K562 (cell line): ENCODE measurements around the gene TARBP2. TPM values are rescaled to one million over a fixed set of nuclear protein-coding genes. Genes with fewer than 3 reads are reported as not detected.

Source experiments
- ATAC-seq: fragments of 200-7000 bp; cut with Tn5 transposase; 3 replicates; pipeline ENCODE4 v1.9.1; 2020; ENCODE audit warnings: moderate library complexity
- BruUV-seq: library from RNA; stranded (reverse); fragments of 400-500 nt; replicated peaks from 2 replicates; lab custom pipeline; 2021; lab: Mats Ljungman, UMichigan
- CTCF ChIA-PET: fragments of 300-600 bp; formaldehyde crosslinking; extraction: SDS; loops from one replicate; lab custom pipeline; 2021; ENCODE audit warnings: low intra/inter-chr PET ratio; lab: Yijun Ruan, JAX
- POLR2A ChIA-PET: fragments of 300-600, 350-650 bp; sonication (Branson Sonifier 250); formaldehyde crosslinking; extraction: SDS; loops from one replicate; lab custom pipeline; 2021; ENCODE audit warnings: antibody characterized with exemption, inconsistent platforms; lab: Yijun Ruan, JAX
- DNase-seq, 4 experiments: peaks; one replicate each; pipeline versions ENCODE4 v3.0.0 to v3.0.0-alpha.2; 2011 to 2018; ENCODE audit warnings: low spot score in 3 of 4, mixed read lengths in 3 of 4; ENCODE audit errors: extremely low read depth in 1 of 4
- FAIRE-seq: peaks from 2 replicates; lab custom pipeline; 2011; peaks lifted over from hg19 to GRCh38; lab: Jason Lieb, UNC
- H2AFZ ChIP-seq: 2 replicates; pipeline ENCODE4 v1.6.0; 2011; ENCODE audit warnings: low read depth, low read length, control low read depth, inconsistent platforms
- H3K27ac ChIP-seq: fragments of 200-600 bp; 3 replicates; pipeline ENCODE4 v1.8.0; 2011; ENCODE audit warnings: low read depth, mild to moderate bottlenecking, control low read depth, inconsistent platforms, low read length, moderate library complexity, mixed read lengths; ENCODE audit errors: extremely low read depth
- H3K27me3 ChIP-seq, 2 experiments: fragments of 300-600 bp in 1 of 2; 2 replicates in 1 of 2; 3 replicates in 1 of 2; pipeline versions ENCODE4 v1.6.0 to v1.8.0; 2011; ENCODE audit warnings: inconsistent platforms in 2 of 2, low read length in 2 of 2, mild to moderate bottlenecking in 1 of 2, mixed read lengths in 1 of 2, moderate library complexity in 1 of 2; ENCODE audit not compliant: control insufficient read depth in 2 of 2, insufficient read depth in 2 of 2
- H3K36me3 ChIP-seq: fragments of 300-600 bp; 3 replicates; pipeline ENCODE4 v1.8.0; 2011; ENCODE audit warnings: mild to moderate bottlenecking, low read length, inconsistent platforms; ENCODE audit not compliant: control insufficient read depth, insufficient read depth
- H3K4me1 ChIP-seq, 2 experiments: fragments of 200-600 bp in 1 of 2; replicated peaks in 1 of 2; 2 replicates in 1 of 2; 3 replicates in 1 of 2; pipeline versions ENCODE4 v1.5.1 to v1.8.0; 2011; ENCODE audit warnings: inconsistent platforms in 2 of 2, low read length in 2 of 2, mild to moderate bottlenecking in 1 of 2, mixed read lengths in 1 of 2, moderate library complexity in 1 of 2; ENCODE audit not compliant: control insufficient read depth in 2 of 2, insufficient read depth in 2 of 2
- H3K4me2 ChIP-seq: 2 replicates; pipeline ENCODE4 v1.6.1; 2011; ENCODE audit warnings: low read length, control low read depth, inconsistent platforms, mixed read lengths; ENCODE audit not compliant: insufficient read depth
- H3K4me3 ChIP-seq: fragments of 200-600 bp; sonication (generic), shearing (Covaris generic); 2 replicates; pipeline ENCODE4 v1.5.1; 2016; ENCODE audit warnings: control low read depth, inconsistent platforms
- H3K79me2 ChIP-seq: fragments of 200-600 bp; 3 replicates; pipeline ENCODE4 v1.8.0; 2011; ENCODE audit warnings: low read length, inconsistent platforms; ENCODE audit not compliant: control insufficient read depth, insufficient read depth
- H3K9ac ChIP-seq, 2 experiments: 2 replicates each; pipeline versions ENCODE4 v1.6.0 to v1.6.1; 2011; ENCODE audit warnings: low read depth in 2 of 2, low read length in 2 of 2, control low read depth in 1 of 2, inconsistent platforms in 1 of 2, mild to moderate bottlenecking in 1 of 2, mixed read lengths in 1 of 2; ENCODE audit not compliant: insufficient read depth in 1 of 2
- H3K9me1 ChIP-seq: one replicate; pipeline ENCODE4 v1.6.0; 2011; ENCODE audit warnings: inconsistent platforms, mild to moderate bottlenecking, low read length, moderate library complexity; ENCODE audit not compliant: control insufficient read depth, insufficient read depth
- H3K9me3 ChIP-seq: replicated peaks from 2 replicates; pipeline ENCODE4 v1.5.1; 2011; ENCODE audit warnings: low read depth, low read length, inconsistent platforms; ENCODE audit not compliant: control insufficient read depth, insufficient read depth
- H4K20me1 ChIP-seq: replicated peaks from 2 replicates; pipeline ENCODE4 v1.6.1; 2011; ENCODE audit warnings: low read length, inconsistent platforms, mixed read lengths; ENCODE audit not compliant: control insufficient read depth, insufficient read depth
- ADNP ChIP-seq: fragments of 200-800 bp; sonication (Bioruptor generic); IDR thresholded peaks from 2 replicates; pipeline ENCODE4 v1.6.1; 2016; ENCODE audit warnings: missing genetic modification characterization, missing compliant biosample characterization
- SIRT6 ChIP-seq: IDR thresholded peaks from one replicate; pipeline ENCODE4 v1.6.1; 2012; ENCODE audit warnings: low read depth, mild to moderate bottlenecking, control low read depth, inconsistent platforms, low read length, moderate library complexity
- SIX5 ChIP-seq, 2 experiments: IDR thresholded peaks; 2 replicates each; pipeline ENCODE4 v1.6.1; 2011; ENCODE audit warnings: low read length in 2 of 2, borderline replicate concordance in 1 of 2, low read depth in 1 of 2, mild to moderate bottlenecking in 1 of 2, moderate library complexity in 1 of 2; ENCODE audit not compliant: insufficient read depth in 1 of 2
- WGBS: fragments of 100-300 bp; shearing (Covaris generic); methylation state at CpG from one replicate; pipeline ENCODE4 v1.1.6; 2016; ENCODE audit warnings: low coverage, mixed read lengths; ENCODE audit not compliant: insufficient coverage; ENCODE audit errors: missing lambda C conversion rate; 5-methylcytosine and 5-hydroxymethylcytosine counted together
- in situ Hi-C: fragments of 300-500 bp; cut with MboI; formaldehyde crosslinking; loops from 4 replicates; pipeline ENCODE4 v1.15.0; 2018; ENCODE audit warnings: inconsistent platforms, mixed read lengths
- intact Hi-C: fragments of 100-400 bp; cut with micrococcal nuclease; formaldehyde crosslinking; loops from 2 replicates; pipeline ENCODE4 v1.14.2; 2022
- polyA plus RNA-seq, 8 experiments: library from polyadenylated mRNA; depleted of rRNA in 4 of 8; stranded (reverse) in 5 of 8; unstranded in 3 of 8; fragments of >200 nt; fragmentation: Nextera tagmentation in 2 of 8; fragmentation: Illumina TruSeq in 1 of 8; extraction: Ambion mirVana in 2 of 8; extraction: Trizol in 1 of 8; gene quantifications; 2 replicates each; pipeline versions ENCODE4 v1.2.1 to v1.2.3, GENCODE V29; 2011 to 2014; ENCODE audit warnings: inconsistent platforms in 1 of 8, missing spikeins in 1 of 8
- total RNA-seq, 7 experiments: library from RNA; depleted of rRNA in 6 of 7; stranded (reverse); fragments of >200 nt in 6 of 7; fragmentation: Illumina TruSeq in 2 of 7; extraction: Trizol in 2 of 7; gene quantifications; 2 replicates each; pipeline versions ENCODE4 v1.2.1 to v1.2.3, GENCODE V29; 2011 to 2021; ENCODE audit warnings: low replicate concordance in 1 of 7

The TARBP2 gene
- total and polyA plus RNA-seq, 9 of the 15 experiments (the other 6 are each of a cell fraction or from before 2014, with no cell fraction given): 5.6 to 69.0 (median 44.6) TPM

- H3K4me2 ChIP-seq: no peak overlapping the region
- TF ChIP-seq SIX5 (IDR thresholded peaks at IDR 0.05; ENCODE audit: borderline replicate concordance in 1 of 2, insufficient read depth in 1 of 2, low read depth in 1 of 2, low read length in 2 of 2): no peak
- peak; percentile 37 for TF ChIP-seq SIRT6
- TF ChIP-seq ADNP: no peak
- H3K4me1 ChIP-seq: peaks cover 0 to 11% of the 10 kb centered on the region in 2 experiments; a peak in 2 of 5 replicates
- in situ Hi-C loops: no loop called here
- no peak overlapping the region for H2AFZ ChIP-seq
- CTCF ChIA-PET: no interaction called here
- H3K79me2 ChIP-seq: 0 out of 3 replicates have a peak, but pooled peaks cover 3% of the 10 kb centered on the region
- peaks cover 73% of the 10 kb centered on the region for H3K36me3 ChIP-seq
- H3K27ac ChIP-seq: no peak overlapping the region
- H3K9ac ChIP-seq: no peak overlapping the region; a peak in 1 of 4 replicates
- POLR2A ChIA-PET: interaction anchor here (1.0 to 7.1 kb wide), 5 partner anchors 9 to 16 kb away, joined by 4 to 99 read pairs (median 5); partner anchors contain the start of genes MAP3K12 and TARBP2
- FAIRE-seq: no peak
- ATAC-seq: no peak
- peaks cover 3% of the 10 kb centered on the region for H3K9me1 ChIP-seq
- no peak overlapping the region for H3K4me3 ChIP-seq
- peaks cover 8% of the 10 kb centered on the region for H4K20me1 ChIP-seq
- 74% methylated on average over 10 of the region's 10 CpGs for WGBS
- DNase-seq: no peak
- intact Hi-C loops: no loop called here
- no peaks in the 10 kb centered on the region for H3K9me3 ChIP-seq
- no peaks in the 10 kb centered on the region for H3K27me3 ChIP-seq
- no TSS peak for BruUV-seq
Observed at GRCh38 chr12:53484686-53485575, 16.2 kb upstream of the TARBP2 start.
